GM21423 (cell line): ENCODE results near the gene PHACTR2.
"Not testable (repeated sequence)": the region's sequence is repeated elsewhere in the genome, so short reads cannot be mapped to it uniquely, and the experiment has no call there.

ENCODE experiments used
- ATAC-seq: cut with Tn5 transposase; IDR thresholded peaks from one replicate; pipeline ENCODE4 v1.9.1; 2021; ENCODE audit warnings: mild to moderate bottlenecking, moderate library complexity; ENCODE audit not compliant: unreplicated experiment

The PHACTR2 gene

DNA sequence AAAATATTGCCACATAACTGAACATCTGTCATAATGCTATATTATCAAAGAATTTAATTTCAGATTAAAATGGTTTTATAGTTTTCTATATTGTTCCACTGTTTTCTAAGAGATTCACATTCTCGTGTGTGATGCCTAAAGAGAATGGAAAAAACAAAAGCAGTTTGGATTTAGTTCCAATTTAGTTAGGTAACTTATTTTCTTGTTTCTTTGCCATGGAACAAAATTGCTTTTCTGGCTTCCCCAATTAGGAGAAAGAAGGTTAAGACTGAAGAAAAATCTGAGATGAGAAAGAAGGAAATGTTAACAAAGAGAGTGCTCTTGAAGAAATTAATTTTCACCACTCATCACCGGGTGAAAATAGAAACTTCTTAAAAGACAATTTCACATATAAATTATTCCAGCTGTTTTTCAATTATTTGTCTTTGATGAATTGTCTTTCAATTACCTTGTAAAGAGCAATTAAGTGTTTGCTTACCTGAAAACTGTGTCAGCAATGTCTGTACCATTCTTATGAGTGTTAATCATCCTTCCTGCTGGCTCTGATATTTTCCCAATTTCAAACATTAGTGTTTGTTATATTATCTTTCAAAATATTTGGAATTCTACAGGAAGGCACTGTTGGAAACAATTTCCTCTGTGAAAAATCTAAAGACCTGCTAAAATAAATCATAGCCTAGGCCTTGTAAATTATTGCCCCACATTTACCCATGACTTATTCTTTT, 19.5 kb downstream of the PHACTR2 start:
- no peak for ATAC-seq

DNA sequence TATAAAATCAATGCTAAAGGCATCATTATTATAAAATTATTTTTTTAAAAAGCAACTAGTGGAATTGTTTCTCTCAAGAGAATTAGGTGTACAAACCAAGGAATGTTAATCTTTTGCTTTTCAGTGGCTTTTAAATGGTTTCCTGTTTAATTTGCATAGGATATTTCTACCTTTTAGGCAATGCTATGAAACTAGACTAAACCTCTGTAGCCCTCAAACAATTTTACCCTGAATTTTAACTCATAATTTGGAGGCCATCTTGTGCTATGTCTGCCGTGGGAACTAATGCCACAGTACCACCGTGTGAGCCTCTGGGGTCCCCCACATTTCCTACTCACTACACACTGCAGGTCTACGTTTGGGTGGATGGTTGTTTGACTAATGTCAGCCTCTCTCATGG, 20.6 kb downstream of the PHACTR2 start:
- ATAC-seq: no peak

DNA sequence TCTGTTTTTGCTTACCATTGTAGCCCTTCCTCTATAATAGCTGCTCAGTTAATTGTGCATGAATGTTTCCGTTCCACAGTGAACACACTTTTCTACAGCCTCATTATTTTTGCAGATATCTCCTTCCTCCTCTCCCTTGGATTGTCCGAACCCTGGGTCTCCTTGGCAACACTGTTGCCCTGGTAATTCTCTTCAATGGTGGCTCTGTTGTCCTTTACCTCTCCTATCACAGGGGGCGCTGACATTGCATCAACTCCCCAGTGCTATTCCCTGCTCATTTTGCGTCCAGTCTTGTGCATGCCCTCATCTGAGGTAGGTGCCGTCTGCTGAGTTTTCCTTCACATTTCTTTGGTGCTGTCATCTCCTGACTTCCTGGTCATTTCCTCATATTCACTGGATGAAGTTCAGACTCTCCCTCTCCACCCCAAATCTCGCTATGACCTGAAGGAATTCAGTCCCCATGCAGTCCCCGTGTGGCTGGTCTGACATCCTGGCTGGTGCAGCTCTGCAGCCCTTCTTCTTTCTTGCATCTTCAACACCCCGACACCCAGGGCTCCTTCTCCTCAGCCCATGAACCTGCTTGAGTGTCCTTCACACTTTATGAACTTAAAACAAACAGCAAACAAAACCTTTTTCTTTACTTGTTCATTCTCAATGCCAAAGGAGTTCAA, 21.1 kb downstream of the PHACTR2 start:
- ATAC-seq: no peak

DNA sequence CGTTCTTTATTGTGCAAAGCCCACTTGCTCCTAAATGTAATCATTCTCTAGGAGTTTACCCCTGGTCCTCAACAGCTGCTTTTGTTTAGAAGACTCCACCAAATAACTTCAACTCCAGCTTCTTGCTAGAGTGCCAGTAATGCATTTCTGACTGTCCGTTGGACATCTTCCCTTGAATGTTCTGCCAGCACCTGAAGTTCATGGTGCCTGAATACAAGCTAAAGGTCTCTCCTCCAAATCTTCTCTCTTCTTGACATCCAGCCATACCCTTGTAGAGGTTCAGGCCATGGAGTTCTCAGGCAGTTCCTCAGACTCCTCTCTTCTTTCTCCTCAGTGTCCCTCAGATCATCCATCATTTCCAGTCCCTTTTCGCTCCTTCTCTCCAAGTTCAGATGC, 21.7 kb downstream of the PHACTR2 start:
- no peak for ATAC-seq

DNA sequence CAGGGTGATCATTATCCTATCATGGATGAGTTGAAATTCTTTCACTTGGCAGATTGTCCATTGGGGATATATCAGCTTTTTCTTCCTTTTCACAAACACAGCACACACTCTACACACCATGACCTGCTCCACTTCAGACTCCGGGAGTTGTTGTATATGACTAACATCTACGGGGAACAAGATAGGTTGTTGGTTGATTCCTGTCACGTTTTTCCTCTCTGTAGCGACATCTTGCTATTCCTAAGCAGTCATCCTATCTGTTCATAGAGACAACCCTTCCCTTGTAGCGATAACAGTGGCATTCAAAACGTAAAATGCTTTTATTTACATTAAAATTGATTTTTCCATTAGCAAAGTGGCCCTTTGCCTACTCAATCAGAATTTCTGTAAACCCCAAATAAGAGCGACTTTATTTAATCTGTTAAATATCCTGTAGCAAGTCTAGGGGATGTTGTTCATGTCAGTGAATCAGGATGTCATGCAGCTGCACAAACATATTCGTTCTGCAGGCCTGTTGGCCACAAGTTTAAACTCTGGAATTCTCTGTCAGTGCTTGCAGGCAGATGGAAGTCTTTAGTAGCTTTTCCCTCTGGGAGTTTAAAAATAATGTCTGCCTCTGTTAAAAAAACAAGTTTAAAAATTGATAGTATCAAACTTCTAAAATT, 23.1 kb downstream of the PHACTR2 start:
- ATAC-seq: no peak

DNA sequence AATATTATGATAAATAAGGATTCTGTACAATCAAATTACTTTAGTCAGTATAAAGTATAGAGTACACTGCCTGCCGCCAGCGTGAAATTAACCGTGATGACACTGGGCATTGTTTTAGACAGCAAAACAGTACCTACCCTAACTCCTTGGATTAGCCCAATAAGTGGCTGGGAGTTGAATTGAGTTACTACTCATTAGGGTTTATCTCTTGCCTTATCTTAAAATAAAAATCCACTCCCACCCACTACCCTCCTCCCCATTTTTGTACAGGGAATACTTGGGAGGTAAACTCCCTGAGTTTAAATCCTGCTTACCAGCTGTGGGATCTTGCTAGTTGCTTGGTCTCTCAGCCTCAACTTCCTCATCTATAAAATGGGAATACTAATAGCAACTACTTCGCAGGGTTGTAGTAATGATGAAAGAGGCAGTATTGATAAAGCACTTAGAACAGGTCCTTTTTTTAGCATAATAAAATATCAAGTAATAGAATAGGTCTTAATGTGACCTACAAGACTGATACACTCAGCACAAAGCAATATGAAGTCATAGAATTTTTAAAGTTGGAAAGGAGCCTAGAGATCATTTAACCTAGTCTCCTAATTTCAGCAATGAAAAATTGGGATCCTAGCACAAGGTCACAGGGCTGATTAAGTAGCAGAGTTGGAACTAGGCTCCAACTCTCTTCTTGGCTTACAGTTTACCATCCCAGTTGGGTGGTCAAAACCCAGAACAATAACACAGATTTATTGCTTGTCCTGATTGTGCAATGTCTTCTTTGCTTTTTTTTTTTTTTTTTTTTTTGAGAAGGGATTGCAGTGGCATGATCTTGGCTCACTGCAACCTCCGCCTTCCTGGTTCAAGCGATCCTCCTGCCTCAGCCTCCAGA, 23.8 kb downstream of the PHACTR2 start:
- ATAC-seq: no peak

DNA sequence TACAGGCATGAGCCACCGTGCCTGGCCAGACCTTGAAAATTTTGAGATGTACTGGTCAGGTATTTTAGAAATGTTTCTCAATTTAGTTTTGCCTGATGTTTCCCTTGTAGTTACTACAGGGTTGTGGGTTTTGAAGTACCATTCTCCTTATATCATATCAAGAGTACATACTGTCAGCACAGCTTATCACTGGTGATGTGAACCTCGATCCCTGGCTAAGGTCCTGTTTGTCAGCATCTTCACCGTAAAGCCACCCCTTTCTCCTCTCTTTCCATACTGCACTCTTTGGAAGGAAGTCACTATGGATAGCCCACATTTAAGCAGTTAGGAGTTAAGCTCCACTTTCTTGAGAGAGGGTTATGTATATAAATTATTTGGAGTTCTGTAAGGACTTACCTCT, 27.8 kb downstream of the PHACTR2 start:
- no peak for ATAC-seq

DNA sequence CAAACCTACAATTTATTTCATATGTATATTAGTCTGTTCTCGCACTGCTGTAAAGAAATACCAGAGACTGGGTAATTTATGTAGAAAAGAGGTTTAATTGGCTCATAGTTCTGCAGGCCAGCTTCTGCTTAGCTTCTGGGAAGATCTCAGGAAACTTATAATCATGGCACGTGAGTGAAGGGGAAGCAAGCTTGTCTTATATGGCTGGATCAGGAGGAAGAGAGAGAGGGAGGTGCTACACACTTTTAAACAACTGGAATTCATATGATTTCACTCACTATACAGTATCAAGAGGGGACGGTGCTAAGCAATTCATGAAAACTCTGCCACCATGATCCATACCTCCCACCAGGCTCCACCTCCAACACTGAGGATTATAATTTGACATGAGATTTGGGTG, 29.9 kb downstream of the PHACTR2 start:
- no peak for ATAC-seq

DNA sequence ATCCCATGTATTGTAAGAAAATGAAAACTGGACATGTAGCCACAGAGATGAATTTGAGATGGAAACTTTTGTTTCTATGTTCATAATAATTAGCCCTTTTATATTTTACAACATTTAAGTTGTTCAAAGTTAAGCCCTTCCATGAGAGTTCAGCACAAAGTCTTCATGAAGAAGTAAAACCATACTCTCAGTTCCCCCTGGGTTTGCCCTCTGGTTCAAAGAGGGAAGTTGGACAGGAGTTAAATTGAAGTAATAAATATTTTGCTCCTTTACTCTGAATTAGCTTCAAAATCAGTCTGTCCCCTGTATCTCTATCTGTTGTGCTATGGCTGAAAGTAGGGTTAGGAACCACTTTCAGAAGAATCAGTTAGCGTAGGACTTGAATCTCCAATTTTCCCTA, 31.1 kb downstream of the PHACTR2 start:
- ATAC-seq: no peak

DNA sequence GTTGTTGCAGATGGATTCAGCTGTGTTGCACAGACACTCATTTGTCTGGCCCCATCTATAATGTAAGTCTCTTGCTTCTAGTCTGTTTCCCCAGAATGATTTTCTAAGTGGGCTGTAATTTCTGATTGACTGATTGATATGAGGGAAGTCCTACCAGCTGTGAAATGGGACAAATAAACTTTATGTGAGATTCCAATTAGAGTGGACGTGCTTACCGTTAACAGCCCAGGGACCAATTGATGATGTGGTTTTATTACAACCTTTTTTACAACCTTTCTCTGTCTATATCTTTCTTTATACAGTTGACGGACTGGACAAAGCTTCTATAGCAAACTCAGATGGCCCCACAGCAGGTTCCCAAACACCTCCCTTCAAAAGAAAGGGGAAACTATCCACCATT, 33.9 kb downstream of the PHACTR2 start:
- ATAC-seq: no peak

DNA sequence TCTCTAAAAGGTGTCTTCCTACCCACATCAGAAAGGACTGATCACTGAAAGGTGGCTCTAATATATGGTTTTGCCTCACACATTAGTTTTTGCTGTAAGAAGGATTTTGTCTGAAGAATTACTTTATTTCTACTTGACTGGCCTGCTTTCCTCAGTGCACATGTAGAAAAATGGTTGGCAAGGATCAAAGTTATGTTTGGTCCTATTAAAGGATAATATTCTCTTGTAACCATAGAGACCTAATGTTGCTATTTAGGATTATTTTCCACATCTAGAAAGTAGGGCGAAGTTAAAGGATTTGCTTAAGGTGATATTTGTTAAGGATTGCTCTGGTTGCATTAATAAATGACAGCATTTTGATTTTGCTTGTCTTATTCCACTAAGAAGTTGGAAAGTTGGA, 40.7 kb downstream of the PHACTR2 start:
- no peak for ATAC-seq

DNA sequence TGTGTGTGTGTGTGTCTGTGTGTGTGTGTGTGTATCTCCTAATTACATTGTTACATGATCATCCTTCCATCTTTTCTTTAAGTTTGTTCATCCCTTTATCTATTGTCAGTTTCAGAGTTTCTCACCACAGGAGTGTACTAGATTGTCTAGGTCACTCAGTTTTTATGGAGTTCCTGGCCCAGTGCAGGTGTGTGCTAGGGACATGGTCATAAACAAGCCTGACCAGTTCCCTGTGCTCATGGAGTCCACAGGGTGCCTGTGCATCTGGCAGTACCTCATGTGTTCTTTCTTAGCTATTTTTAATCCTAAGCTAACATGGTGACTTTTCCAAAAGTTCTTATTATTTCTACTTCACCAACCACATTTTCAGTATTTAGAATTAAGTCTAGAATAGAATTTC, 43.9 kb downstream of the PHACTR2 start:
- ATAC-seq: no peak

DNA sequence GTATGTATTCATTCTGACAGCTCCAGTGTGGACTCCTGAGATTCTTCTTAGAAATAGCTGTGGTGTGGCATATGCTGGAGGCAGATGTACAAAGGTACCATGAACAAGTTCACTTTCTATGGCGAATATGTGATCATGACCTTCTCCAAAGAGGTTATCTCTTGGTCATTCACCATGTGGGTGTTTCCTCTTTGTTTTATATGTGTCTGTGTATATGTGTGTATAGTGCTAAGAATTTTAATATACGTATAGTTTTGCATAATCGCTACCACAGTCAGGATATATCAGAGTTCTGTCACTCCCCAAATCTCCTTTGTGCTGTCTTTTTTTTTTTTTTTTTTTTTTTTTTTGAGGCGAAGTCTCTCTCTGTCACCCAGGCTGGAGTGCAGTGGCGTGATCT, 47.1 kb downstream of the PHACTR2 start:
- no peak for ATAC-seq

DNA sequence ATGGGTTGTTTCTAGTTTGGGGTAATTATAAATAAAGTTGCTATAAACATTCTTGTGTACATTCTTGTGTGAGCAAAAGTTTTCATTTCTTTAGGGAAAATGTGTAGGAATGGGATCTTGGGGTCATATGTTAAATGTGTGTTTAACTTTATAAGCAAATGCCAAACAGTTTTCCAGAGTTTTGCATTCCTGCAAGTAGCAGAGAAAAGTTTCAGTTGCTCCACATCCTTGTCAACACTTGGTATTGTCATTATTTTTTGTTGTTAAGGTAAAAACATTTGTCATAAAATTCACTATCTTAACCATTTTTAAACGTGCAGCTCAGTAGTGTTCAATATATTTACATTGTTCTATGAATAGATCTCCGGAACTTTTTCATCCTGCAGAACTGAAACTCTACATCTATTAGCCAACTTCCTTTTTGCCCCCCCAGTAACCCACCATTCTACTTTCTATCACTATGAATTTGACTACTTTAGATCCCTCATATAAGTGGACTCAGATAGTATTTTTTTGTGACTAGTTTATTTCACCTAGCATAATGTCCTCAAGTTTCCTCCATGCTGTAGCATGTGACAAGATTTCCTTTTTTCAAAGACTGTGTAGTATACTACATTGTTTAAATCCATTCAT, 48.4 kb downstream of the PHACTR2 start:
- ATAC-seq: no peak

DNA sequence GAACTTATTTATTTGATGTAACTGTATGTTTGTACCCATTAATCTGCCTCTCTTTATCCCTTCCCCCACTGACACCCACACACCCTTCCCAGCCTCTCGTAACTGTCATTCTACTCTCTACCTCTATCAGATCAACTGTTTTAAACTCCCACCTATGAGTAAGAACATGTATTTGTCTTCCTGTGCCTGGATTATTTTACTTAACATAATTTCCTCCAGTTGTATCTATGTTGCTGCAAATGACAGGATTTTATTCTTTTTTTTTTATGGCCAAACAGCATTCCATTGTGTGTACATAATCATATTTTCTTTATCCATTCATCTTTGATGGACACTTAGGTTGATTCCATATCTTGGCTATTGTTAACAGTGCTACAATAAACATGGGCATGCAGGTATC, 49.3 kb downstream of the PHACTR2 start:
- no peak for ATAC-seq

DNA sequence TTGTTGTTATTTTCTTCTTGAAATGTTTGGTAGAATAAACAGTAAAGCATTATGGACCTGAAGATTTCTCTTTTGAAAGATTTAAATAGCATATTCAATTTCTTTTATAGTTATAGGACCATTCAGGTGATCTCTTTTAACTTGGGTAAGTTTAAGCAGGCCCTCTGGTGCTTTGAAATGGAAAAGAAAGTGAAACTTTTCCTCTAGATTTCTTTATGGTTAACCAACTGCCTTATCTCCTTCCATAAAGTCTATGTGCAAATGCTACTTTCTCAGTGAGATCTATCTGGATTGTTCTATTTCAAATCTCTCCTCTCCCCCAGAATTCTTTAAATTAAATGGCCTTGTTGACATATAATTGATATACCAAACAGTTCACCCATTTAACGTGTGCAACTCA, 54.0 kb downstream of the PHACTR2 start:
- no peak for ATAC-seq

DNA sequence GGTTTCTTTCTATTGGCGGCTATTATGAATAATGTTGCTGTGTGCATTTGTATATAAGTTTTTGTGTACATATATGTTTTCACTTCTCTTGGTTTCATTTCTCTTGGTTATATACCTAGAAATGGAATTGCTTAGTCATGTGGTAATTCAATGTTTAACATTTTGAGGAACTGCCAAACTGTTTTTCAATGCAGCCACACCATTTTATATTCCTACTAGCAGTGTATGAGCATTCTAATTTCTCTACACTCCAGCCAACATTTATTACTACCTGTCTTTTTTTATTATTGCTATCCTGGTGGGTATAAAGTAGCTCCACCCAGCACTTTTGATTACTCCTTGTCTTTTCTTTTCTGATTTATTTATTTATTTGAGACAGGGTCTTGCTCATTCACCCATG, 54.8 kb downstream of the PHACTR2 start:
- no peak for ATAC-seq

DNA sequence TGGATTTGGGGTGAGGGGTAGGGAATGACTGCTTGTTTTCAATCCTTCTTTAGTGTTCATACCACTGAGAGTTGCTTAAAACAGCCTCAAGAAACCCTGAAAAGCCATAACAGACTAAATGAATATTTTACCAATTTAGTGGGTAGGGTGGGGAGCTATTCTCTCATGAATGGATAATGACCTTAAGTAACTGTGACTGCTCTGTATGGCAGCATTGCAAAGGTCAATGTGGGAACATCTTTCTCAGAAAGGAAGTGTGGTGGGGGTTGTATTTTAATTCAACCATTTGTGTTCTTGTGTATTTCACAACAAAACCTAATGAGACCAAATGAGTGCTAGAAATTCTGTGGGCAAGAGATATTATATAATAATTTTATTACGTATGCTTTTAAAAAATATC, 55.7 kb downstream of the PHACTR2 start:
- ATAC-seq: no peak

DNA sequence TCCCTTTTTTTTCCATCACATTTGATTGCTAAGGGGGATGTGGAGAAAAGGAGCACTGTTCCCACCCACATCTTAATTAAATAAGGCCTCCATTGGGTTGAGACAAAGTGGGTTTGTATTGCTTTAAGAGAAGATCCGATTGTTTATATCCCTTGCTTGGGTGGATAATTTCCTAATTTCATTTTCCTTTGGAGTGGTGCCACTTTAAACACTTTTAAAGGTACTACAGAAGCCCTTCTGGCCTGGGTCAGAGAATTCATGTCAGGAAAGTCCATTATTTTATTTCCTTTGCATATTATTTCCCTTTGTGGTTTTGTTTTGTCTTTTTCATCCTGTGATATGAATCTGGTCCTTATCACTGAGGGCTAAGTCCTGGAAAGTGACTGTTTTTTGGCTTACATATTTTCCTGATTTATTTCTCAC, 56.9 kb downstream of the PHACTR2 start:
- ATAC-seq: no peak

DNA sequence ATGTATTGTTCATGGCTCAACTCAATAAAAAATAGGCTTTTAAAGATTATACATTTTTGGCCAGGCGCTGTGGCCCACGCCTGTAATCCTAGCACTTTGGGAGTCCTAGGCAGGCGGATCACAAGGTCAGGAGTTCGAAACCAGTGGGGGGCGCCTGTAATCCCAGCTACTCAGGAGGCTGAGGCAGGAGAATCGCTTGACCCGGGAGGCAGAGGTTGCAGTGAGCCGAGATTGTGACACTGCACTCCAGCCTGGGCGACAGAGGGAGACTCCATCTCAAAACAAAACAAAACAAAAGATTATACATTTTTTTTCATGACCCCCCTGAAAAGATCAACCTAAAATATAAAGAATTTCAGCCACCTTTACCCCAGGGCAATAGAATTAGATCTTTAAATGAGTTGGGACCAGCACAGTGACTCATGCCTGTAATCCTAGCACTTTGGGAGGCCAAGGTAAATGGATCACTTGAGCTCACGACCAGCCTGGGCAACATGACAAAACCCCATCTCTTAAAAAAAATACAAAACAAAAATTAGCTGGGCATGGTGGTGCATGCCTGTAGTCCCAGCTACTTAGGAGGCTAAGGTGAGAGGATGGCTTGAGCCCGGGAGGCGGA, 60.4 kb downstream of the PHACTR2 start:
- ATAC-seq: not testable (repeated sequence)
